GM18909 (cell line): ENCODE data around the gene KIF16B.
A peak's percentile ranks its signal among the peaks of the same experiment; 100 is the strongest.
"Not testable (repeated sequence)": the region's sequence is repeated elsewhere in the genome, so short reads cannot be mapped to it uniquely, and the experiment has no call there.

ENCODE experiments used
- ATAC-seq: cut with Tn5 transposase; IDR thresholded peaks from one replicate; pipeline ENCODE4 v1.9.1; 2021; ENCODE audit warnings: mild to moderate bottlenecking; ENCODE audit not compliant: unreplicated experiment, poor library complexity

The KIF16B gene

DNA sequence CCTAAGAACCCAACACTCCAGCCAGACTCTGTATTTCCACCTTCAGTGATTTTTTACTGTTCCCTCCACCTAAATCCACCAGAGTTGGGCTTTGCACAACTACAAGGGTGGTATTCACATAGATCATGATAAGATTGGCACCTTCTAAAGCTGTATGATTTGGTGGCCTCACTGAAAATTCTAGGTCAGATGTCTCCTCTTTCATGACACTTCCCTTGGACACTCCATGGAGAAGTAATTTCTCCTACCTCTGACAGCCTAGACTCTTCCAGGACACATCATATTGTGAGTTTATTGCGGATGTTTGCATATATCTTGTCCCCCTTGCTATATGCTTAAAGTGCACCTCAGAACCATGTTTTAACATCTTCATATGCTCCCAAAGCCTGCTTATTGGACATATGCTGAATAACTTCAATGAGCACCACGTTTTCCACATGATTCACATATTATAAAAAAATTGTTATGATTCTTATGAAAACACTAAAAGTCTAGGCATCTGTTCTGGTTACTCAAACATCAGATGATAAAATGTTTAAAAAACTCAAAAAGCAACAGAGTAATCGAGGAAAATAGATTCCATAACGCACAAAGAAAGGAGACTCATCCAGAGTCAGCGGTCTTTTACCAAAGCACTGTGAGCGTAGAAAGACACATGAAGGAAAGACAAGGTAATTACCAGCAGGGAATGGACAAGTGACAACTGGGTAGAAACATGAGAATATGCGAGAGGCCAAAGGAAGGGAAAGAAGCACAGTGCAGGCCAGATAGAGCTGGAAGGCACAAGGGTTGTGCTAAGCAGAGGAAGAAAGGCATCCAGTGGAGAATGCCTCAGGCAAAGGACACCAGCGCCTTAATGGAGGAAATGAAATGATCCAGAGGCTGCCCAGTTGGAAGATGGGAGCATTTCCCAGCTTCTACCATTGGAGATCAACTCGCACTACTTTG is 46.5 kb downstream of the KIF16B start:
- ATAC-seq, result no peak

GRCh38 chr20:16522651-16523050 is 50.6 kb downstream of the KIF16B start:
- not testable (repeated sequence) for ATAC-seq

- no peak for ATAC-seq
These were observed 53.1 kb downstream of the KIF16B start for GRCh38 chr20:16520154-16520553.

- ATAC-seq, result not testable (repeated sequence)
These were observed 53.6 kb downstream of the KIF16B start for GRCh38 chr20:16519673-16520072.

DNA sequence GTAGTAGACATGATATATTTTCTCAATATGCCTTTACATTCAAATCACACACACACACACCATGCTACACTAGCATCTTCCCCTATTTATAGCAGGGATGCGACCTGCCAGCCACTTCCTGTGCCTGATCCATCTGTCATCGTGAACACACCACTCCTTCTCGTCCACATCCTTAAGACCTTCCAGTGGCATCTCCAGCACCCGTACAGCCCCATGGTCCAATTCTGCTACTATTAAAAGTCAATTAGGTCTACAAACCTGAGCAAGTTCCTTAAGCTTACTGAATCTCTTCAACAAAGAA is 54.5 kb downstream of the KIF16B start:
- no peak for ATAC-seq

DNA sequence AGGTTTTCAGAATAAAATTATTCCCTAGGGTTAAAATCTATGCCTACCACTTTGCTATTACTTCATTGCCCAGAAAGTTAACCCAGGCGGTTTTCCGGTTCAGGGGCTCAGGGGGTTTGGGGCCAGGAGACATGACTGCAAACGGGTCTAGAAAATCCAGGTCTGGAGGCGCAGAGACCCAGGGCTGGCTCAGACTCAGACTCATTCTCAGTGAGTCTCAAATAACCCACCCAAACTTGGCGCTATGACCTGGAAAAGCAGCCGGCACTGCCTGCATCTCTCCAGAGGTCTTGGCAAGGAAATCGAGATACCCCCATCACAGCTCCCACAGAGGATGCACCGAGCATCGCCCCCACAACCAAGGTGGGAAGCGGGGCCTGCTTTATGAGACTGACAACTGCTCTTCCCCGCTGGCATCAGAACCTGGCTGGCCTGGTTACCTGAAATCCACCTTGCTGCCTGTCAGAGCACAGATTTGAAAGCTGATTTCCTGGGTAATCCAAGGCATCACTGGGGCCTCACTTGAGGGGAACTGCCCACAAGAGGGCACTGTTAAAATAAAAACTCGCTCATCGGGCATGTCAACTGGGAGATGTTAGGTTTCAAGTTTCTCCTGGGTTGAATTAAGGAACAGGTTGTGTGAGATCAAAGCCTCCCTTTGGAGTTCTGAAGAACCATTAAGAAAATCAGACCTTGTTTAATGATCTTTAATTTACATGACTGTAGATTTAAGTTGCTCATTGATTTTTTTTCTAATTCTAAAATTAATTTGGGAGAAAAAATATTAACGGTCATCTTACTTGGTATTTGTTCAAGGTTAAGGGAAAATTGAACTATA is 55.1 kb downstream of the KIF16B start:
- ATAC-seq, result peak; percentile 48

GRCh38 chr20:16516794-16517193 is 56.5 kb downstream of the KIF16B start:
- no peak for ATAC-seq

DNA sequence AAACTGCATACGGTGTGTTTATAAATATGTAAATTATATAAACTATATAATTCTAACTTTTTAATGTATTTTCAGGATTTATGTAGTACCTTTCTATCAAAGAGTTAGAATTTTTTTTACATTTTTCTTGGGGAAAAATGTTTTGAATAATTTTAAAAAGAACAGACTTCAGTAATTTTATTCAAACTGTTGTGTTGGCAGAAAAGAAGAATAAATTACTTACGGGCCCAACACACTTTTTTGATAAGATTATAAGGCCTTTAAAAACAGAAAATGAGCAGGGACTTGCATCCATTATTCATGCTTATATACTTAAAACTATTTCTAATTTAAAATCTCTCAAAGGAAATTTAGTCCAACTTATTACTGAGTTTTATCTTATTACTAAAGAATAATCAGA is 58.2 kb downstream of the KIF16B start:
- no peak for ATAC-seq

DNA sequence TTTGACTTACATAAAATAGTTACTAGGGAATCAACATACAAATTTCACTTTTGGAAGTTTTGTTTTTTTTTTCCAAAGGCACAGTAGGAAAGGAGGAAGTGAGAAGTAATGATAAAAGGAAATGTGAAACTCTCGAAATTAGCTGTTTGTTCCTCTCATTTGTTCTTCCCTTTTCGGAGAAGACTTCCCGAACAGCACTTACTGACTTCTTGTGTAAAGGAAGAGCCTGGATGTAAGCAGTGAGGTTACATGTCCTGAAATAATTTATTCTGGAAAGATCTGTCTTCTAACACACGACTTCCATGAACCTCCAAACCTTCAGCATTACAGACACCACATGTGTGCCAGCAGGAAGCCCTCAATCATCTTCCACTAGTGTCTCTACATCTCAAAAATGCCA is 59.1 kb downstream of the KIF16B start:
- no peak for ATAC-seq

- peak; percentile 89 for ATAC-seq
These were observed 67.4 kb downstream of the KIF16B start for GRCh38 chr20:16505894-16506293.

DNA sequence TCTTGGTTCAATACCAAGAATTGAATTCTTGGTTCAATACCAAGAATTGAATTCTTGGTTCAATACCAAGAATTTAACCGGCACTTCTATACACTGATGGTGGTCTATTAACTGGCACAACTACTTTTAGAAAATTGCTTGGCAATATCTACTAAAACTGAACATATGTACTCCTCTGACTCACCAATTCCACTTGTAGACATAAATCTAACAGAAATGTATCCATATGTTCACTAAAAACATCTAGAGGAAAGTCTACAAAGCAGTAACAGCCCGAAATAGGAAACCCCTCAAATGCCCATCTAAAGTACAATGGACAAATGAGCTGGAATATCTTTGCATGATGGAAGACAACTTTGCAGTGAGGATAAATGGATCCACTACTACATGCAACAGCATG is 71.9 kb downstream of the KIF16B start:
- no peak for ATAC-seq

GRCh38 chr20:16500197-16500596 is 73.1 kb downstream of the KIF16B start:
- no peak for ATAC-seq

DNA sequence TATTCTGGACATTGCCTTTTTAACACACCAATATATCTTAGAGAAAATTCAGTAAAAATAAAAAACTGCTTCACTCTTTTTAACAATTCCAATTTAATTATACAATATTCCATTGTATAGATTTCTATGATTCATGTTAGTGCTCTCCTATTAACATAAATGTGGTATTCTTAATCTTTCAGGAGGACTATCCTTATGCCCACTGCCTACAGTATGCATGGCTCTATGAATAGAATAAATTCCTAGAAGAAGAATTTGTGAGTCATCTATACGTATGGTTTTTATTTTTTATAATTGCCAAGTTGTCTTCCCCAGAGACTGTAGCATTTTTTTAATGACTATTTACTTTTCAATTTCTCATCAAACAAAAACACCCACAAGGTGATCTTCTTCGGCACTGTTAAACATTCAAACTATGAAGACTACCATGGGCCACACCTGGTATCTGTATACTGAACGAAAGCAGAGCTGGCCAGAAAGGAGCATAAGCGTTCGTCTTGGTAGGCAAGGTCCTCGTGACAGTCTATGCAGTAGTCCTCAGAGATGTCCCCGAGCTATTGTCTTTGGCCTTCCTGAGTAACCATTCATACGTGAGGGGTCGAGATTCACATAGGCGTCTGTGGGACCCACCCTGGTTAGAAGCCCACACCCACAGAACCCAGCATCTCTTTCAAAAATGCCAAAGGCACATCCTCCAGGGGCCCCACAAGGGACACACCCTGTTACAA is 74.6 kb downstream of the KIF16B start:
- ATAC-seq, result no peak

- ATAC-seq, result no peak
These were observed 75.4 kb downstream of the KIF16B start for GRCh38 chr20:16497896-16498295.

GRCh38 chr20:16493486-16493885 is 79.8 kb downstream of the KIF16B start:
- ATAC-seq, result no peak

DNA sequence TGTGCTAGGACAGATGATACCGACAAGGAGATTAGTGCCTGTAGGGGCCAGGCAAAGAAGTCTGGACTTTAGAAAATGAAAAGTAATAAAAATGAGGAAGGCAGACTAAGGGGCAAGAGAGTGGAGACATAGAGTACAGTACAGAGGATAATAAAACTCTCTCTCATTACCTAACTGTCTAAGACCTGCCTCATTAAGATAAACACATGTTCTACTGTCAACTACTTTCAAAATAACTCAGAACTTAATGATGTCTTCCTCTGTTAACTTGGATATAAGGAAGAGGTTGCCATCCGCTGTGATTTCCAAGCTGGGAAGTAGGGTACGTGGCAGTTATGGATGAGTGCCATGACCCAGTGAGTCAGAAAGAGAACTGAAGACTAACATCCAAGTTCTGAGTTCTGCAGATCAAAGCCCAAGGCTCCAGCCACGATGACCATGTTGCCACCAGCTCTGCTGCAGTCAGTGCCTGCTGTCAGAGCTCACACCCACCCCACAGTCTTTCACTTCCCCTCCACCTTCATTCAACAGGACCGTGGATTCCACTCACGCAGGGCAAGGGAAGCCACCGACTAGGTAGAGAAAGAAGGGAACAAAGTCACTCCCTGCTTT is 81.8 kb downstream of the KIF16B start:
- peak; percentile 79 for ATAC-seq

DNA sequence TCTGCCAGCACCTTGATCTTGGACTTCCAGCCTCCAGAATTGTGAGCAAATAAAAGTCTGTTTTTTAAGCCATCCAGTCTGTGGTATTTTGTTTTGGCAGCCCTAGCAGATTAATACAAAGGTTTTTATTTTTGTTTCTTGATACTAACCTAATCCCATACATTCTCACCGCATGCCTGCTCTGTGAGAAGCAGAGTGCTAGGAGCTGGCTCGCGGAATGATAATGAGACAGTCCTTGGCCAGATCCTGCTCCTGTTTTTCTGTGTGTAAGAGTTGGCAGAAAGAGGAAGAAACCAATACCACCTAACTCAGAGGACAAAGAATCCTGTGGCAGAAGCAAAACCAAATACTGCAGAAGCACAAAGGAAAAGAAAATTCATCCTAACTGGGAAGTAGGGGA is 82.6 kb downstream of the KIF16B start:
- no peak for ATAC-seq

DNA sequence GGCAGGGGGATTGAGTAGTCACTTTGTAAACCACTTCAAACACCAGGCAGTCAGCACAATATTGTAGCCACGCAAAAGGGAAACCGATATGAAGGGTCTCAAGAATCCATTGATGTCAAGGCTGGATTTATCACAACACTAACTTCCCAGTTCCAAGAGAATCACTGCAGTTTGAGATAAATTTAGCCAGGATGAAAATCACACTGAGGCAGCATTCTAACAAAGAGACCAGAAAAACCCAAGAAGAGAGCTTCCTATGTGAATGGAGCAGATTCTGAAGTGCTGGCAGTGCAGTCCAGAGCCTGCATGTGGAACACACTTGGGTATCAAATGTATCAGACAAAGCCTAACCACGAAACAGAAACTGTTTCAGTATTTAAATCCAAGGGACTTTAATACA is 84.6 kb downstream of the KIF16B start:
- no peak for ATAC-seq

GRCh38 chr20:16488086-16488485 is 85.2 kb downstream of the KIF16B start:
- no peak for ATAC-seq

- no peak for ATAC-seq
These were observed 86.7 kb downstream of the KIF16B start for GRCh38 chr20:16486532-16486931.
